Loucy (cell line): ENCODE measurements around the gene PUM1.

ENCODE experiments used
- H2AFZ ChIP-seq: fragments of 200-600 bp; sonication (generic); 2 replicates; pipeline ENCODE4 v1.6.0; 2016; ENCODE audit warnings: antibody characterized with exemption, mild to moderate bottlenecking, low read length, moderate library complexity
- H3F3A ChIP-seq: fragments of 200-600 bp; 2 replicates; pipeline ENCODE4 v1.6.0; 2016; ENCODE audit warnings: antibody characterized with exemption, low read depth, mild to moderate bottlenecking
- H3K27me3 ChIP-seq: fragments of 200-600 bp; sonication (generic); 2 replicates; pipeline ENCODE4 v1.6.1; 2014; ENCODE audit warnings: low read length, mild to moderate bottlenecking; ENCODE audit not compliant: insufficient read depth, poor library complexity, severe bottlenecking
- H3K36me3 ChIP-seq: fragments of 200-600 bp; sonication (generic); 2 replicates; pipeline ENCODE4 v1.6.1; 2016; ENCODE audit warnings: low read length; ENCODE audit not compliant: insufficient read depth
- H3K4me1 ChIP-seq: fragments of 200-600 bp; sonication (generic); 2 replicates; pipeline ENCODE4 v1.5.1; 2014; ENCODE audit warnings: low read length, mild to moderate bottlenecking; ENCODE audit not compliant: insufficient read depth, poor library complexity, severe bottlenecking
- H3K4me2 ChIP-seq: fragments of 200-600 bp; sonication (generic); 2 replicates; pipeline ENCODE4 v1.6.0; 2014; ENCODE audit warnings: antibody characterized with exemption, low read length, low read depth, mild to moderate bottlenecking; ENCODE audit not compliant: poor library complexity, severe bottlenecking
- H3K4me3 ChIP-seq: fragments of 200-600 bp; sonication (generic); 2 replicates; pipeline ENCODE4 v1.5.1; 2014; ENCODE audit warnings: low read length, mild to moderate bottlenecking, mixed read lengths; ENCODE audit not compliant: poor library complexity, severe bottlenecking
- H3K79me2 ChIP-seq: fragments of 200-600 bp; sonication (generic); 2 replicates; pipeline ENCODE4 v1.6.1; 2014; ENCODE audit warnings: low read length; ENCODE audit not compliant: insufficient read depth
- H3K9ac ChIP-seq: fragments of 200-600 bp; sonication (generic); 2 replicates; pipeline ENCODE4 v1.6.0; 2014; ENCODE audit warnings: mild to moderate bottlenecking, low read depth, low read length, moderate library complexity; ENCODE audit not compliant: poor library complexity, severe bottlenecking
- H3K9me2 ChIP-seq: fragments of 200-600 bp; sonication (generic); replicated peaks from 2 replicates; pipeline ENCODE4 v1.6.1; 2016; ENCODE audit warnings: low read depth, low read length, mixed read lengths
- H3K9me3 ChIP-seq: fragments of 200-600 bp; sonication (generic); 2 replicates; pipeline ENCODE4 v1.6.1; 2014; ENCODE audit warnings: mild to moderate bottlenecking, antibody characterized with exemption, low read length, low read depth; ENCODE audit not compliant: insufficient read depth
- H4K20me1 ChIP-seq: fragments of 200-600 bp; sonication (generic); 2 replicates; pipeline ENCODE4 v1.6.0; 2014; ENCODE audit warnings: antibody characterized with exemption, low read length, mild to moderate bottlenecking; ENCODE audit not compliant: insufficient read depth, poor library complexity, severe bottlenecking
- EZH2phosphoT487 ChIP-seq: fragments of 200-600 bp; IDR thresholded peaks from 2 replicates; pipeline ENCODE4 v1.6.1; 2018; ENCODE audit warnings: antibody characterized with exemption, mild to moderate bottlenecking, moderate library complexity, borderline replicate concordance
- TF ChIP-seq, protein P1 (sequence below): fragments of 200-600 bp; sonication (generic); conservative IDR thresholded peaks from 2 replicates; pipeline ENCODE4 v1.5.1; 2014; ENCODE audit warnings: mild to moderate bottlenecking, antibody characterized with exemption, low read length

The PUM1 gene

DNA sequence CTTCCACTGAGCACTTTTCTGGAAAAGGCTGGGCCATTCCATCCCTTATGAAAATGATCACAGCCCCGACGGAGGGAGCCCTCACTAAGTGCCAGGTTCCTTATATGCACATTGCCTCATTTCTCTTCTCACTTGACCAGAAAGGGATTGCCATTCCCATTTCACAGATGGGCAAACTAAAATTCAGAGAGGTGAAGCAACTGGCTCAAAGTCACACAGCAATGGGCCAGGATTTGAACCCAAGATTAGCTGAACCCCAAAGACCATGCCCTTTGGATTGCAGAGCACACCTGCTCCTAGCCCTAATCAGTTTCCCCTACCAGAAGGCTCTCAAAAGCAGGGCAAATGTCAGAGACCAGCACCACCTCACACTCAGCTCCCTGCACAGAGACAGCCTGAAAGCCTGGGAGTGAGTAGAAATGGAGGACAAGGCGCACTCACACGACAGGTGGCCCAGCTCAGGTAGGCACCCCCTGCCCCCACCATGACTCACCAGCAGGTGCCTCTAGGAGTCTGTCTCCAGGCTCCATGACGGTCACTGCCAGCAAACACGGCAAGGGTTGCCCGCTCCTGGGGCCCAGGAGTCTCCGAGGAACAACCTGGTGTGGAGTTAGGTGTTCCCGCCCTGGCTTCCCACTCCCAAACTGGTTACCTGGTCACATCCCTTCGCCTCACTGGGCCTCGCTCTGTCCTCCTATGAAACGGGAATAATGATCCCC, 178.6 kb downstream of the PUM1 start:
- H3K27me3 ChIP-seq = no peaks in the 10 kb centered on the region
- H3K9me2 ChIP-seq = no peaks in the 10 kb centered on the region
- H3K36me3 ChIP-seq = no peaks in the 10 kb centered on the region
- no peak overlapping the region for H3K9ac ChIP-seq
- H2AFZ ChIP-seq = no peak overlapping the region
- no peaks in the 10 kb centered on the region for H3K79me2 ChIP-seq
- H4K20me1 ChIP-seq = no peaks in the 10 kb centered on the region
- H3K4me3 ChIP-seq = no peak overlapping the region
- TF ChIP-seq, protein P1, sequence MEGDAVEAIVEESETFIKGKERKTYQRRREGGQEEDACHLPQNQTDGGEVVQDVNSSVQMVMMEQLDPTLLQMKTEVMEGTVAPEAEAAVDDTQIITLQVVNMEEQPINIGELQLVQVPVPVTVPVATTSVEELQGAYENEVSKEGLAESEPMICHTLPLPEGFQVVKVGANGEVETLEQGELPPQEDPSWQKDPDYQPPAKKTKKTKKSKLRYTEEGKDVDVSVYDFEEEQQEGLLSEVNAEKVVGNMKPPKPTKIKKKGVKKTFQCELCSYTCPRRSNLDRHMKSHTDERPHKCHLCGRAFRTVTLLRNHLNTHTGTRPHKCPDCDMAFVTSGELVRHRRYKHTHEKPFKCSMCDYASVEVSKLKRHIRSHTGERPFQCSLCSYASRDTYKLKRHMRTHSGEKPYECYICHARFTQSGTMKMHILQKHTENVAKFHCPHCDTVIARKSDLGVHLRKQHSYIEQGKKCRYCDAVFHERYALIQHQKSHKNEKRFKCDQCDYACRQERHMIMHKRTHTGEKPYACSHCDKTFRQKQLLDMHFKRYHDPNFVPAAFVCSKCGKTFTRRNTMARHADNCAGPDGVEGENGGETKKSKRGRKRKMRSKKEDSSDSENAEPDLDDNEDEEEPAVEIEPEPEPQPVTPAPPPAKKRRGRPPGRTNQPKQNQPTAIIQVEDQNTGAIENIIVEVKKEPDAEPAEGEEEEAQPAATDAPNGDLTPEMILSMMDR = no peak
- no peak for TF ChIP-seq EZH2phosphoT487
- H3K4me2 ChIP-seq = no peak overlapping the region
- H3F3A ChIP-seq = no peaks in the 10 kb centered on the region
- H3K4me1 ChIP-seq = no peaks in the 10 kb centered on the region
- H3K9me3 ChIP-seq = no peaks in the 10 kb centered on the region

DNA sequence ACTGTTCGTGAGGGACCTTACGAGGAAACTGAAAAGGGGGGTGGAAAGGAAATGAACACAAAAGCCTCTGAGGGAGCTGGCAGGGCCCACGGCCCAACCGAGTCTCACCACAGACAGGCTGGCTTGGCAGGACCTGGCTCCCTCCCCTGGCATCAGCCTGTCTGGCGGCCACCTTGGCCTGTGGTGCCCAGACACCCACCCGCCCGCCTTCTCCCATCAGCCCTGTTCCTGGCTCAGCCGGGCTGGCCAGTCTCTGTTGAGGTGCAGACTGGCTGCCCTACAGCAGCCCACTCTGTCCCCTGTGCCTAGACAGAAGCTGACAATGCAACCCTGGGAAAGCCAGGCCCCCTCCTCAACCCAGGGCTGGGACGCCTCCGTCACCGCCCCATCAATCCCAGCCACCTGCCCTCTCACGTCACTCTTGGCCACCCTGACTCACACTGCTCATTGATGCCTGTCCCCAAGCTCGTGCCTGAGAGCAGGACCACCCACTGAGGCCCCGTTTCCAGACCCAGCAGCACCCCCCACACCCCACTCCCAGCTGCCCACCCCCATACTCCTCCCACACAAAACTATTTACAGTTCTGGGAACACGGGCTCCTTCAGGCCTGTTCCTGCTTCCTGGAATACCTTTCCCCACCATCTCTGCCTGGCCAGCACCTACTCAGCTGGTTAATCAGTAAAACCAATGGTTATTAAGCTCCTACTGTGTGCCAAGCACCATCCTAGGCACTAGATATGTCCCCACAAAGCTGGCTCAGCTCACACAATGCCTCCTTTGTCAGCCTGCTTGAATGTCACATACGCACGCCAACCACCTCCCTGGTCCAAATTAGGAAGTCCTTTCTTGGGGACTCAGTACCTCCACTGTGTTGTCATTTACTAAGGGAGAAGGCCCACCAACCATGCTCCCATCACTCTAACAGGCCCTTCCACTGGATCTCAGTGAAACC, 179.7 kb downstream of the PUM1 start:
- H3K79me2 ChIP-seq = no peaks in the 10 kb centered on the region
- H3K4me1 ChIP-seq = peaks cover 6% of the 10 kb centered on the region
- no peak overlapping the region for H3K4me3 ChIP-seq
- no peaks in the 10 kb centered on the region for H3K36me3 ChIP-seq
- TF ChIP-seq EZH2phosphoT487 = no peak
- TF ChIP-seq, protein P1 = no peak
- no peaks in the 10 kb centered on the region for H3K9me2 ChIP-seq
- no peaks in the 10 kb centered on the region for H4K20me1 ChIP-seq
- H3K9ac ChIP-seq = no peak overlapping the region
- H3K27me3 ChIP-seq = no peaks in the 10 kb centered on the region
- no peaks in the 10 kb centered on the region for H3K9me3 ChIP-seq
- no peak overlapping the region for H2AFZ ChIP-seq
- no peaks in the 10 kb centered on the region for H3F3A ChIP-seq
- H3K4me2 ChIP-seq = no peak overlapping the region

DNA sequence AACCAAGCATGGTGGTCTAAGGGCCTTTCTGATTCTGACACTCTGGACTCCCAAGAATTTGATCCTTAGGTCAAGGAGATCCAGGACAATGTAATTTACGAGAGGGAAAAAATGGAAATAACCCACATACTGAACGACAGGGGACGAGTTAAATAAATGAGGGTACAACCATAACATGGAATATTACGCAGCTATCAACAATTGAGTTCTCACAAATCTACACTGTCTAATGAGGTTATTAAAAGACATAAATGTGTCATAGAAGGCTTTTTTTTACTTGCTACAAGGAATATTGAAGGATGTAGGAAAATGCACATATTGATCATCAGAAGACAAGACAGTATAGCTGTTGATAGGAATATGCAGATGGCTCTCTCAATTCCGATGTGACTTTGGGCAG, 180.8 kb downstream of the PUM1 start:
- Histone ChIP-seq H4K20me1 (no peaks in the 10 kb centered on the region), H3K4me1 (peaks cover 6% of the 10 kb centered on the region), H3K9ac (no peak overlapping the region)

More for the DNA sequence above, 180.8 kb downstream of the PUM1 start:
- TF ChIP-seq EZH2phosphoT487 = no peak
- TF ChIP-seq, protein P1 = no peak
- Histone ChIP-seq H3K79me2 (no peaks in the 10 kb centered on the region), H3K4me2 (no peak overlapping the region), H3K9me3 (no peaks in the 10 kb centered on the region), H3F3A (no peaks in the 10 kb centered on the region), H2AFZ (no peak overlapping the region), H3K9me2 (no peaks in the 10 kb centered on the region), H3K27me3 (peaks cover 2% of the 10 kb centered on the region), H3K4me3 (no peak overlapping the region), H3K36me3 (no peaks in the 10 kb centered on the region)
